CD14-positive monocyte (primary cell): ENCODE results near the gene PKNOX2. TPM values are rescaled to one million over a fixed set of nuclear protein-coding genes. Genes with fewer than 3 reads are reported as not detected.

ENCODE experiments used
- DNase-seq, 3 donors: peaks; one replicate each; pipeline ENCODE4 v3.0.0-alpha.2; 2011 to 2022
- H2AFZ ChIP-seq: 2 replicates; pipeline ENCODE4 v1.6.0; 2012; ENCODE audit warnings: mild to moderate bottlenecking, low read depth, low read length, inconsistent platforms; ENCODE audit not compliant: insufficient read depth, poor library complexity, severe bottlenecking
- H3K27ac ChIP-seq, 2 donors: 1 replicate in 1 of 2; 2 replicates in 1 of 2; pipeline ENCODE4 v1.5.1; 2012 to 2013; ENCODE audit warnings: low read length in 2 of 2, control low read depth in 1 of 2, inconsistent platforms in 1 of 2, low read depth in 1 of 2, mild to moderate bottlenecking in 1 of 2
- H3K27me3 ChIP-seq, 2 donors: one replicate each; pipeline versions ENCODE4 v1.6.0 to v1.6.1; 2011 to 2013; ENCODE audit warnings: low read length in 2 of 2; ENCODE audit not compliant: control insufficient read depth in 2 of 2, insufficient read depth in 2 of 2
- H3K36me3 ChIP-seq, 2 donors: replicated peaks in 1 of 2; 1 replicate in 1 of 2; 2 replicates in 1 of 2; pipeline versions ENCODE4 v1.5.1 to v1.6.1; 2012 to 2013; ENCODE audit warnings: low read length in 2 of 2, control low read depth in 1 of 2, inconsistent platforms in 1 of 2, mild to moderate bottlenecking in 1 of 2; ENCODE audit not compliant: insufficient read depth in 2 of 2, control insufficient read depth in 1 of 2
- H3K4me1 ChIP-seq, 2 donors: 1 replicate in 1 of 2; 2 replicates in 1 of 2; pipeline versions ENCODE4 v1.5.1 to v1.6.1; 2012 to 2013; ENCODE audit warnings: low read length in 2 of 2, control low read depth in 1 of 2, inconsistent platforms in 1 of 2, mild to moderate bottlenecking in 1 of 2, moderate library complexity in 1 of 2; ENCODE audit not compliant: insufficient read depth in 2 of 2, control insufficient read depth in 1 of 2
- H3K4me2 ChIP-seq: replicated peaks from 2 replicates; pipeline ENCODE3; 2012; ENCODE audit warnings: low read length, moderate library complexity, mild to moderate bottlenecking; ENCODE audit not compliant: poor library complexity, severe bottlenecking; ENCODE audit errors: extremely low read depth
- H3K4me3 ChIP-seq, 3 experiments: fragments of 200-600 bp in 1 of 3; sonication (generic) in 1 of 3; replicated peaks in 1 of 3; 1 replicate in 2 of 3; 2 replicates in 1 of 3; pipeline ENCODE4 v1.5.1; 2011 to 2013; ENCODE audit warnings: low read length in 3 of 3, mild to moderate bottlenecking in 3 of 3, control low read depth in 2 of 3, low read depth in 2 of 3, inconsistent platforms in 1 of 3, moderate library complexity in 1 of 3
- H3K79me2 ChIP-seq: 2 replicates; pipeline ENCODE4 v1.6.0; 2012; ENCODE audit warnings: mild to moderate bottlenecking, control low read depth, inconsistent platforms, low read length, moderate library complexity; ENCODE audit not compliant: insufficient read depth
- H3K9ac ChIP-seq: 2 replicates; pipeline ENCODE4 v1.6.0; 2017; ENCODE audit warnings: low read length, mild to moderate bottlenecking; ENCODE audit not compliant: insufficient read depth, poor library complexity, severe bottlenecking
- H3K9me3 ChIP-seq, 2 donors: replicated peaks in 1 of 2; 1 replicate in 1 of 2; 2 replicates in 1 of 2; pipeline versions ENCODE4 v1.5.1 to v1.6.1; 2012 to 2013; ENCODE audit warnings: low read length in 2 of 2, control low read depth in 1 of 2; ENCODE audit not compliant: control insufficient read depth in 1 of 2, insufficient read depth in 1 of 2
- H4K20me1 ChIP-seq: 2 replicates; pipeline ENCODE4 v1.6.0; 2012; ENCODE audit warnings: mild to moderate bottlenecking, low read length, control low read depth, moderate library complexity; ENCODE audit not compliant: insufficient read depth
- H3K27ac Mint-ChIP-seq, 7 donors: one replicate each; pipeline ENCODE4 v1.8.0; 2020; ENCODE audit warnings: mild to moderate bottlenecking in 7 of 7, mixed read lengths in 7 of 7, moderate library complexity in 6 of 7, inconsistent platforms in 2 of 7
- H3K27me3 Mint-ChIP-seq, 3 donors: one replicate each; pipeline ENCODE4 v1.8.0; 2021 to 2022; ENCODE audit warnings: low read depth in 3 of 3, mild to moderate bottlenecking in 3 of 3, mixed read lengths in 3 of 3, moderate library complexity in 3 of 3, inconsistent platforms in 1 of 3
- H3K36me3 Mint-ChIP-seq, 2 donors: one replicate each; pipeline ENCODE4 v1.8.0; 2020; ENCODE audit warnings: mixed read lengths in 2 of 2, inconsistent platforms in 1 of 2, mild to moderate bottlenecking in 1 of 2
- H3K4me1 Mint-ChIP-seq: one replicate; pipeline ENCODE4 v1.8.0; 2020; ENCODE audit warnings: mild to moderate bottlenecking, mixed read lengths
- H3K4me3 Mint-ChIP-seq, 2 donors: one replicate each; pipeline ENCODE4 v1.8.0; 2020; ENCODE audit warnings: mild to moderate bottlenecking in 2 of 2, mixed read lengths in 2 of 2, moderate library complexity in 1 of 2
- H3K9me3 Mint-ChIP-seq, 7 donors: one replicate each; pipeline ENCODE4 v1.8.0; 2020 to 2022; ENCODE audit warnings: mixed read lengths in 7 of 7, mild to moderate bottlenecking in 6 of 7, moderate library complexity in 6 of 7, inconsistent platforms in 2 of 7
- WGBS: methylation state at CpG from one replicate; pipeline ENCODE4 v1.1.5; 2013; ENCODE audit warnings: missing lambda C conversion rate; ENCODE audit not compliant: insufficient coverage; 5-methylcytosine and 5-hydroxymethylcytosine counted together
- intact Hi-C, 2 donors: fragments of 100-400 bp; cut with micrococcal nuclease; formaldehyde crosslinking; loops; one replicate each; pipeline versions ENCODE4 v1.15.0 to v1.15.1; 2023
- polyA plus RNA-seq, 3 donors: library from polyadenylated mRNA; depleted of rRNA in 1 of 3; unstranded in 2 of 3; stranded (reverse) in 1 of 3; fragments of 300-500 nt in 2 of 3; fragments of >200 nt in 1 of 3; fragmentation: Illumina TruSeq in 2 of 3; gene quantifications; 1 replicate in 2 of 3; 2 replicates in 1 of 3; pipeline ENCODE4 v1.2.3, GENCODE V29; 2012 to 2021
- TF ChIP-seq, protein P1 (sequence below): fragments of 200-600 bp; IDR thresholded peaks from one replicate; pipeline ENCODE4 v1.8.0; 2022; ENCODE audit warnings: antibody characterized with exemption, mild to moderate bottlenecking

The PKNOX2 gene
- polyA plus RNA-seq, 3 donors, result not detected

DNA sequence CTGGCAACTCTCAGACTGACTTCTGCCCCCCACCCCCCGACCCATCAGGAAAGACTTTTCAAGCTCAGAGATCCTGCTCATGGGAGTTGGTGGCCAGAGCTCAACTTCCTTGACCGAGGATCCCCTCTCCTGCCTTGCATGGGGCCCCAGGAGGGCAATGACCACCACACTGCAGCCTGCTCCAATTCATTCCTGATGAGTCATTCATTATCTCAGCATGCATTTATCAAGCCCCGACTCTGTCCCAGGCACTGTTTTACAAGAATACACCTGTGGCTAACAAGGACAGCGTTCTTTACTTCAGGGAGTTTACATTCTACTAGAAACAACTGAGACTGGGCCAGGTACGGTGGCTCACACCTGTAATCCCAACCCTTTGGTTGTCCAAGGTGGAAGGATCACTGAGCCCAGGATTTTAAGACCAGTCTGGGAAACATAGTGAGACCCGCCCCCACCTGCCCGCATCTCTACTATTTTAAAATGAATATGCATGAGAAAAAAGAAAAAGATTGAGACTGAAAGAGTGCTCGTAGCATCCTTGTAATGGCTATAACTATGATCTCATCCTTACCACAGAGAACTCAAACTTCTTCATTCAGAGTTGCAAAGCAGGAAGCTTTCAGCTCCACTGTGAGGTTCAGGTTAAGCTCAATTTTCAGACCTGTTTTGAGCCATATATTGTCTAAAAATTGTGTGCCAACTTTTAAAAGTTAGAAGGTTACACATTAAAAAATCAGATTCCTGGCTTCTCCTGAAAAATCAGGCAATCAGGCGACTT lies 271.1 kb downstream of the PKNOX2 start:
- Histone ChIP-seq H3K4me2 (no peak overlapping the region), H3K27ac (no peak overlapping the region), H3K9me3 (no peaks in the 10 kb centered on the region), H3K36me3 (no peaks in the 10 kb centered on the region), H3K4me1 (no peaks in the 10 kb centered on the region), H3K4me3 (no peak overlapping the region), H4K20me1 (no peaks in the 10 kb centered on the region), H3K27me3 (peaks cover under 1 to 2% of the 10 kb centered on the region in 2 donors), H2AFZ (no peak overlapping the region), H3K9ac (no peak overlapping the region), H3K79me2 (no peaks in the 10 kb centered on the region)
- H3K4me3 Mint-ChIP-seq, result no peak overlapping the region
- no peak overlapping the region for H3K27ac Mint-ChIP-seq
- 69% methylated on average over 5 of the region's 9 CpGs for WGBS
- TF ChIP-seq, protein P1, sequence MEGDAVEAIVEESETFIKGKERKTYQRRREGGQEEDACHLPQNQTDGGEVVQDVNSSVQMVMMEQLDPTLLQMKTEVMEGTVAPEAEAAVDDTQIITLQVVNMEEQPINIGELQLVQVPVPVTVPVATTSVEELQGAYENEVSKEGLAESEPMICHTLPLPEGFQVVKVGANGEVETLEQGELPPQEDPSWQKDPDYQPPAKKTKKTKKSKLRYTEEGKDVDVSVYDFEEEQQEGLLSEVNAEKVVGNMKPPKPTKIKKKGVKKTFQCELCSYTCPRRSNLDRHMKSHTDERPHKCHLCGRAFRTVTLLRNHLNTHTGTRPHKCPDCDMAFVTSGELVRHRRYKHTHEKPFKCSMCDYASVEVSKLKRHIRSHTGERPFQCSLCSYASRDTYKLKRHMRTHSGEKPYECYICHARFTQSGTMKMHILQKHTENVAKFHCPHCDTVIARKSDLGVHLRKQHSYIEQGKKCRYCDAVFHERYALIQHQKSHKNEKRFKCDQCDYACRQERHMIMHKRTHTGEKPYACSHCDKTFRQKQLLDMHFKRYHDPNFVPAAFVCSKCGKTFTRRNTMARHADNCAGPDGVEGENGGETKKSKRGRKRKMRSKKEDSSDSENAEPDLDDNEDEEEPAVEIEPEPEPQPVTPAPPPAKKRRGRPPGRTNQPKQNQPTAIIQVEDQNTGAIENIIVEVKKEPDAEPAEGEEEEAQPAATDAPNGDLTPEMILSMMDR, result no peak
- H3K27me3 Mint-ChIP-seq, result peaks cover 9 to 30% (median 18%) of the 10 kb centered on the region in 3 donors
- H3K9me3 Mint-ChIP-seq, result peaks cover 0 to 2% (median 0%) of the 10 kb centered on the region in 7 donors
- no peaks in the 10 kb centered on the region for H3K36me3 Mint-ChIP-seq
- H3K4me1 Mint-ChIP-seq, result peaks cover 2% of the 10 kb centered on the region
- intact Hi-C loops, result no loop called here
- DNase-seq, result no peak

DNA sequence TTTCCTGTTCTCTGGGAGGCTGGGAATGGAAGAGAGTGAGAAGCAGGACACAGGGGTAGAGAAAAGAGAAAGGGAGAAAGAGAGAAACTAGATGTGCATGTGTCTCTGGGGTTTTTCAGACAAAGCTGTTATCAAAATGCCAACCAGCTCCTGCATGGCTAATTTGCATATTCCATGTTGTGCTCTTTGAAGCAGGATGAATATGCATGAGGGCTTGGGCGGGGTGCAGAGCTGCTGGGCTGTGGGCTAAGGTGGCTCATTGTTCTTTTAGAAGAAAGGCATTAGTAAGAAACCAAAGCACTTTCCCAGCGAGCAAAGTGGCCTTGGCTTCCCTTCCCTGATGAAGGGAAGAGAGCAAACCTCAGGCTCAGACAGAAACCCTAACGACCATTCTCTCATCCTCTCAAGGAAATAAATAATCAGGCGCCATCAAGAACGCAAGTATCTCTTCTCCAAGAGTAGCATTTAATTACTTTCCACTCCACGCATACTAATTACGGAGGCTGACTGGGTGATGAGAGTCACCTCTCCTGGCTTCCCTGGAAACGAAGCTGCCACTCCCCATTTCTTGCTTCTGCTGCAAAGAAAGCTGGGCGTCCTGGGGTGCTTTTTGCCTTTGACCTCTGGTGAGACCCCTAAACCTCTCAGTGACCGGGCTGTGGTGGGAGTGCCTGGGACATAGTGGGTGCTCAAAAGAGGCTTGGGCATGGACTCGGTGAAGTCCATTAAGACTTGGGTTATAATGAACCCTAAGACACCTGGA lies 277.3 kb downstream of the PKNOX2 start:
- Mint-ChIP-seq H3K4me1 (no peaks in the 10 kb centered on the region), H3K27me3 (peaks cover 21 to 40% (median 38%) of the 10 kb centered on the region in 3 donors), H3K36me3 (no peaks in the 10 kb centered on the region), H3K4me3 (peak overlapping the region in 1 of 2 donors; percentile 31), H3K9me3 (peaks cover 0 to 2% (median 0%) of the 10 kb centered on the region in 7 donors), H3K27ac (no peak overlapping the region)
- Histone ChIP-seq H3K4me1 (no peaks in the 10 kb centered on the region), H3K9ac (no peak overlapping the region), H3K4me2 (no peak overlapping the region), H3K4me3 (no peak overlapping the region), H2AFZ (no peak overlapping the region), H3K79me2 (no peaks in the 10 kb centered on the region), H3K9me3 (no peaks in the 10 kb centered on the region), H3K36me3 (no peaks in the 10 kb centered on the region), H3K27ac (no peak overlapping the region), H4K20me1 (no peaks in the 10 kb centered on the region), H3K27me3 (peaks cover 6 to 11% of the 10 kb centered on the region in 2 donors)
- DNase-seq, result no peak
- intact Hi-C loops, result no loop called here
- 72% methylated on average over 8 of the region's 11 CpGs for WGBS
- TF ChIP-seq, protein P1, result no peak
